ENCODE measurements around the gene GABRE. TPM values are rescaled to one million over a fixed set of nuclear protein-coding genes. Genes with fewer than 3 reads are reported as not detected.

The GABRE gene
- total and polyA plus RNA-seq, 2 of the 13 experiments (the other 11 are each of a cell fraction or from before 2014, with no cell fraction given): 12.2 to 66.2 TPM

GRCh38 chrX:151954730-151955129 lies 19.7 kb downstream of the GABRE start (continued):
- no peak for TF ChIP-seq SOX5 (CRISPR knock-in tag; IDR thresholded peaks at IDR 0.05; ENCODE audit: borderline replicate concordance)

GRCh38 chrX:151938172-151938571 lies 36.3 kb downstream of the GABRE start:
- H3K4me2 ChIP-seq (ENCODE audit: low read depth, low read length): no peak overlapping the region
- in situ Hi-C loops (cut with HindIII; ENCODE audit: extremely low pct_ligation_motif_present, low pct_unique_long_range_greater_than_20kb): no loop called here
- no peaks in the 10 kb centered on the region for H4K20me1 ChIP-seq (ENCODE audit: insufficient read depth, low read length)
- CTCF ChIA-PET (ENCODE audit: low intra/inter-chr PET ratio, low total read pairs): no interaction called here
- H3K36me3 ChIP-seq (replicated peaks in 1 of 2; ENCODE audit: control insufficient read depth in 1 of 2, insufficient read depth in 2 of 2, low read length in 2 of 2): no peaks in the 10 kb centered on the region
- H3K27me3 ChIP-seq (ENCODE audit: control insufficient read depth in 1 of 2, insufficient read depth in 2 of 2, low read length in 2 of 2): no peaks in the 10 kb centered on the region
- POLR2A ChIA-PET: no interaction called here
- H3K4me3 ChIP-seq (replicated peaks in 1 of 3; ENCODE audit: insufficient read depth in 1 of 3, low read depth in 2 of 3, low read length in 3 of 3): no peak overlapping the region
- no TSS peak for BruUV-seq (replicated peaks)
- no peaks in the 10 kb centered on the region for H3K4me1 ChIP-seq (ENCODE audit: insufficient read depth, low read length)
- H3K9ac ChIP-seq (ENCODE audit: insufficient read depth, low read depth, low read length): no peak overlapping the region
- ATAC-seq (no peak), FAIRE-seq (no peak), DNase-seq (ENCODE audit: low spot score) (no peak)
- no peaks in the 10 kb centered on the region for H3K79me2 ChIP-seq (ENCODE audit: insufficient read depth, low read length)
- intact Hi-C loops (cut with micrococcal nuclease; ENCODE audit: unreplicated experiment): no loop called here
- no peak overlapping the region for H3K27ac ChIP-seq (ENCODE audit: extremely low read length, insufficient read depth, low read length)
- H3K9me3 ChIP-seq (ENCODE audit: low read length): no peaks in the 10 kb centered on the region
- no peak overlapping the region for H2AFZ ChIP-seq (ENCODE audit: low read length)
- TF ChIP-seq ZNF251 (CRISPR knock-in tag; IDR thresholded peaks at IDR 0.05) (no peak), ZNF17 (CRISPR knock-in tag; IDR thresholded peaks at IDR 0.05) (no peak), MEF2D (CRISPR knock-in tag; IDR thresholded peaks at IDR 0.05) (no peak), FOXO4 (CRISPR knock-in tag; conservative IDR thresholded peaks at IDR 0.05) (no peak), SOX13 (IDR thresholded peaks at IDR 0.05) (no peak), SOX13 (CRISPR knock-in tag; conservative IDR thresholded peaks at IDR 0.05 in 1 of 2, IDR thresholded peaks at IDR 0.05 in 1 of 2) (no peak), MYC (CRISPR knock-in tag; IDR thresholded peaks at IDR 0.05; ENCODE audit: borderline replicate concordance) (no peak), ZSCAN5A (CRISPR knock-in tag; IDR thresholded peaks at IDR 0.05; ENCODE audit: borderline replicate concordance) (no peak), ZNF652 (CRISPR knock-in tag; IDR thresholded peaks at IDR 0.05; ENCODE audit: borderline replicate concordance, low read depth) (no peak), KDM3A (CRISPR knock-in tag; IDR thresholded peaks at IDR 0.05; ENCODE audit: low read depth) (no peak), RARG (CRISPR knock-in tag; IDR thresholded peaks at IDR 0.05; ENCODE audit: low read depth) (no peak), TOPORS (CRISPR knock-in tag; IDR thresholded peaks at IDR 0.05) (no peak), KLF16 (CRISPR knock-in tag; IDR thresholded peaks at IDR 0.05) (no peak), ZNF512 (CRISPR knock-in tag; IDR thresholded peaks at IDR 0.05) (no peak), HNF4A (CRISPR knock-in tag; IDR thresholded peaks at IDR 0.05) (no peak)

Data from HepG2 (cell line).